GM23338 (cell line): ENCODE results near the gene TSPAN33. TPM values are rescaled to one million over a fixed set of nuclear protein-coding genes. Genes with fewer than 3 reads are reported as not detected.

Experiments
- ATAC-seq: fragments of 200-7000 bp; cut with Tn5 transposase; 3 replicates; pipeline ENCODE4 v1.9.1; 2020
- DNase-seq: peaks from one replicate; pipeline ENCODE4 v3.0.0-alpha.2; 2015; ENCODE audit warnings: low spot score
- H2AFZ ChIP-seq: fragments of 200-600 bp; sonication (generic); 2 replicates; pipeline ENCODE4 v1.8.0; 2016; ENCODE audit warnings: antibody characterized with exemption, mild to moderate bottlenecking, moderate library complexity
- H3F3A ChIP-seq: fragments of 200-600 bp; sonication (generic); replicated peaks from 2 replicates; pipeline ENCODE4 v1.8.0; 2017; ENCODE audit warnings: antibody characterized with exemption, mixed run types, low read depth
- H3K27ac ChIP-seq: fragments of 200-600 bp; sonication (generic); 2 replicates; pipeline ENCODE4 v1.6.1; 2016; ENCODE audit warnings: low read depth
- H3K27me3 ChIP-seq: fragments of 200-600 bp; sonication (generic); 2 replicates; pipeline ENCODE4 v1.8.0; 2016; ENCODE audit warnings: mild to moderate bottlenecking, mixed run types, moderate library complexity; ENCODE audit not compliant: insufficient read depth
- H3K36me3 ChIP-seq: fragments of 200-600 bp; sonication (generic); 2 replicates; pipeline ENCODE4 v1.8.0; 2016; ENCODE audit warnings: mild to moderate bottlenecking; ENCODE audit not compliant: insufficient read depth
- H3K4me1 ChIP-seq: fragments of 200-600 bp; sonication (generic); 2 replicates; pipeline ENCODE4 v1.8.0; 2016; ENCODE audit warnings: mild to moderate bottlenecking, moderate library complexity; ENCODE audit not compliant: insufficient read depth
- H3K4me2 ChIP-seq: fragments of 200-600 bp; sonication (generic); 2 replicates; pipeline ENCODE4 v1.7.1; 2017; ENCODE audit warnings: mixed run types
- H3K4me3 ChIP-seq: fragments of 200-600 bp; sonication (generic); 2 replicates; pipeline ENCODE4 v1.6.1; 2016; ENCODE audit warnings: mixed run types
- H3K79me2 ChIP-seq: fragments of 200-600 bp; sonication (generic); replicated peaks from 2 replicates; pipeline ENCODE4 v1.8.0; 2017; ENCODE audit warnings: mild to moderate bottlenecking; ENCODE audit not compliant: insufficient read depth
- H3K9me2 ChIP-seq: fragments of 200-600 bp; sonication (generic); 2 replicates; pipeline ENCODE4 v1.8.0; 2017; ENCODE audit not compliant: insufficient read depth
- H4K20me1 ChIP-seq: fragments of 200-600 bp; sonication (generic); replicated peaks from 2 replicates; pipeline ENCODE4 v1.8.0; 2017; ENCODE audit warnings: mild to moderate bottlenecking; ENCODE audit not compliant: insufficient read depth
- H3K27ac Mint-ChIP-seq: 2 replicates; pipeline ENCODE4 v1.8.0; 2020; ENCODE audit warnings: inconsistent platforms, mild to moderate bottlenecking, moderate library complexity, mixed read lengths
- H3K27me3 Mint-ChIP-seq: 3 replicates; pipeline ENCODE4 v1.8.0; 2022; ENCODE audit warnings: low read depth, mild to moderate bottlenecking, moderate library complexity, mixed read lengths, inconsistent platforms; ENCODE audit not compliant: insufficient read depth, poor library complexity
- H3K36me3 Mint-ChIP-seq: 3 replicates; pipeline ENCODE4 v1.8.0; 2021; ENCODE audit warnings: low read depth, mild to moderate bottlenecking, inconsistent platforms, moderate library complexity, mixed read lengths
- H3K4me1 Mint-ChIP-seq: 3 replicates; pipeline ENCODE4 v1.8.0; 2020; ENCODE audit warnings: mild to moderate bottlenecking, inconsistent platforms, mixed read lengths
- H3K4me3 Mint-ChIP-seq: 3 replicates; pipeline ENCODE4 v1.8.0; 2021; ENCODE audit warnings: moderate library complexity, mild to moderate bottlenecking, inconsistent platforms, mixed read lengths
- H3K9me3 Mint-ChIP-seq: 3 replicates; pipeline ENCODE4 v1.8.0; 2020; ENCODE audit warnings: moderate library complexity, mild to moderate bottlenecking, inconsistent platforms, mixed read lengths
- CREB1 ChIP-seq: fragments of 250-450 bp; sonication (Bioruptor Pico); IDR thresholded peaks from 2 replicates; pipeline ENCODE4 v1.5.0; 2020; ENCODE audit warnings: low read depth, mild to moderate bottlenecking, moderate library complexity
- EZH2 ChIP-seq: fragments of 200-600 bp; sonication (generic); IDR thresholded peaks from one replicate; pipeline ENCODE4 v1.8.0; 2017; ENCODE audit warnings: antibody characterized with exemption, mild to moderate bottlenecking, low read depth; ENCODE audit not compliant: unreplicated experiment
- EZH2phosphoT487 ChIP-seq: fragments of 200-600 bp; sonication (generic); IDR thresholded peaks from one replicate; pipeline ENCODE4 v1.8.1; 2018; ENCODE audit warnings: antibody characterized with exemption; ENCODE audit not compliant: unreplicated experiment
- ZNF114 ChIP-seq: fragments of 250-450 bp; sonication (Bioruptor Pico); IDR thresholded peaks from 2 replicates; pipeline ENCODE4 v1.5.0; 2020; ENCODE audit warnings: mild to moderate bottlenecking, moderate library complexity
- polyA plus RNA-seq: library from polyadenylated mRNA; unstranded; fragments of >200 nt; fragmentation: Nextera tagmentation; extraction: Ambion mirVana; gene quantifications from 2 replicates; pipeline ENCODE4 v1.2.1, GENCODE V29; 2016
- total RNA-seq: library from RNA; depleted of rRNA; stranded (reverse); fragments of >200 nt; shearing (Covaris generic); gene quantifications from 2 replicates; pipeline ENCODE4 v1.2.3, GENCODE V29; 2014
- TF ChIP-seq, protein P1 (sequence below): IDR thresholded peaks from one replicate; pipeline ENCODE4 v1.6.1; 2018; ENCODE audit warnings: antibody characterized with exemption; ENCODE audit not compliant: unreplicated experiment
- TF ChIP-seq, protein P2 (sequence below), 2 experiments: fragments of 200-600 bp in 1 of 2; sonication (generic) in 1 of 2; conservative IDR thresholded peaks; 2 replicates each; pipeline versions ENCODE4 v1.5.1 to v1.6.1; 2016 to 2017; ENCODE audit warnings: antibody characterized with exemption in 2 of 2, low read depth in 2 of 2, mild to moderate bottlenecking in 2 of 2, moderate library complexity in 1 of 2
- TF ChIP-seq, protein P3 (sequence below): IDR thresholded peaks from 2 replicates; pipeline ENCODE4 v1.6.1; 2016; ENCODE audit warnings: antibody characterized with exemption

Gene TSPAN33
- total and polyA plus RNA-seq, 2 experiments from 2014 or later, result 17.6 to 51.5 TPM

DNA sequence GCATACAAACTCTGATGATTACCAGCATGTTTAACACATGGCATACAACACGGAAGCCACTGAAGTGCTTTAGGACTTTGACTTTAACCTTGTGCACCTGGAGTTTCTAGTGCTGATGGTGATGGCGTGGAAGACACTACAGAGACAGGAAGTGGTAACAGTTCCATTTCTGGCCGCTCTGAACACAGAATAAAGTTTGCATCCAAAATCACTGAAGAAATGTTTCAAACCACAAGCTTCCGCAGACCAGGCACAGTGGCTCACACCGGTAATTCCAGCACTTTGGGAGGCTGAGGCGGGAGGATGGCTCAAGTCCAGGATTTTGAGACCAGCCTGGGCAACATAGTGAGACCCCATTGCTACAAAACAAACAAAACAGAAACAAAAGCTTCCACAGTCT is 49.2 kb upstream of the TSPAN33 start (continued):
- TF ChIP-seq, protein P1, sequence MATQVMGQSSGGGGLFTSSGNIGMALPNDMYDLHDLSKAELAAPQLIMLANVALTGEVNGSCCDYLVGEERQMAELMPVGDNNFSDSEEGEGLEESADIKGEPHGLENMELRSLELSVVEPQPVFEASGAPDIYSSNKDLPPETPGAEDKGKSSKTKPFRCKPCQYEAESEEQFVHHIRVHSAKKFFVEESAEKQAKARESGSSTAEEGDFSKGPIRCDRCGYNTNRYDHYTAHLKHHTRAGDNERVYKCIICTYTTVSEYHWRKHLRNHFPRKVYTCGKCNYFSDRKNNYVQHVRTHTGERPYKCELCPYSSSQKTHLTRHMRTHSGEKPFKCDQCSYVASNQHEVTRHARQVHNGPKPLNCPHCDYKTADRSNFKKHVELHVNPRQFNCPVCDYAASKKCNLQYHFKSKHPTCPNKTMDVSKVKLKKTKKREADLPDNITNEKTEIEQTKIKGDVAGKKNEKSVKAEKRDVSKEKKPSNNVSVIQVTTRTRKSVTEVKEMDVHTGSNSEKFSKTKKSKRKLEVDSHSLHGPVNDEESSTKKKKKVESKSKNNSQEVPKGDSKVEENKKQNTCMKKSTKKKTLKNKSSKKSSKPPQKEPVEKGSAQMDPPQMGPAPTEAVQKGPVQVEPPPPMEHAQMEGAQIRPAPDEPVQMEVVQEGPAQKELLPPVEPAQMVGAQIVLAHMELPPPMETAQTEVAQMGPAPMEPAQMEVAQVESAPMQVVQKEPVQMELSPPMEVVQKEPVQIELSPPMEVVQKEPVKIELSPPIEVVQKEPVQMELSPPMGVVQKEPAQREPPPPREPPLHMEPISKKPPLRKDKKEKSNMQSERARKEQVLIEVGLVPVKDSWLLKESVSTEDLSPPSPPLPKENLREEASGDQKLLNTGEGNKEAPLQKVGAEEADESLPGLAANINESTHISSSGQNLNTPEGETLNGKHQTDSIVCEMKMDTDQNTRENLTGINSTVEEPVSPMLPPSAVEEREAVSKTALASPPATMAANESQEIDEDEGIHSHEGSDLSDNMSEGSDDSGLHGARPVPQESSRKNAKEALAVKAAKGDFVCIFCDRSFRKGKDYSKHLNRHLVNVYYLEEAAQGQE, result no peak
- no peak for TF ChIP-seq ZNF114

DNA sequence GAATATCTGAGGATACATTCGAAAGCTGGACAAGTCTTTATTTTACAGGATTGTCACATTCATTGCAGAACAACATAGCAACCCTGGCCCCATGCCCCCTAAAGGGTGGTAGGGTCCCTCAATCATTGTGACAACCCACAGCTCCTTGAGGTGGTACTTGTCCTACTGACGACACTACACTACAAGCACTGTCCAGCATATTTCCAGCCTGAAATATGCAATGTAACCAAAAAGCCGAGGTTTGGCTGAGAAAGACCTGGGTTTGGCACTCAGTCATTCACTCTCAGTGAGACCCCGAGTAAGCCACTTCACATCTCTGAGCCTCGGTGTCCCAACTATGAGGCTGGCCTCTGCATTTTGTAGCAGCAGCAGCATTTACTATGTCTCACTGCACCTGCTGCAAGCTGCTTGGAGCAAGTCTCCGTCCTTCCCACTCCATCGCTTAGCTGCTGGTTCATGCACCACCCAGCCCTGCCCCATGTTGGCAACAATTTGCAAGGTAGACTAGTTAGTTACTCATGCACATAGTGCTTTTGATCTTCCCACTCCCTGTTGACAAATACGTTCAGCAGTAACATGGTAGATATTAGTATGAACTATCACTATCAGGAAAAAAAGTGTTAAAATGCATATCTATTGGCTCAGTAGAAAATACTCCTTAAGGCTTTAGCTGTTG is 46.0 kb upstream of the TSPAN33 start:
- TF ChIP-seq, protein P2, sequence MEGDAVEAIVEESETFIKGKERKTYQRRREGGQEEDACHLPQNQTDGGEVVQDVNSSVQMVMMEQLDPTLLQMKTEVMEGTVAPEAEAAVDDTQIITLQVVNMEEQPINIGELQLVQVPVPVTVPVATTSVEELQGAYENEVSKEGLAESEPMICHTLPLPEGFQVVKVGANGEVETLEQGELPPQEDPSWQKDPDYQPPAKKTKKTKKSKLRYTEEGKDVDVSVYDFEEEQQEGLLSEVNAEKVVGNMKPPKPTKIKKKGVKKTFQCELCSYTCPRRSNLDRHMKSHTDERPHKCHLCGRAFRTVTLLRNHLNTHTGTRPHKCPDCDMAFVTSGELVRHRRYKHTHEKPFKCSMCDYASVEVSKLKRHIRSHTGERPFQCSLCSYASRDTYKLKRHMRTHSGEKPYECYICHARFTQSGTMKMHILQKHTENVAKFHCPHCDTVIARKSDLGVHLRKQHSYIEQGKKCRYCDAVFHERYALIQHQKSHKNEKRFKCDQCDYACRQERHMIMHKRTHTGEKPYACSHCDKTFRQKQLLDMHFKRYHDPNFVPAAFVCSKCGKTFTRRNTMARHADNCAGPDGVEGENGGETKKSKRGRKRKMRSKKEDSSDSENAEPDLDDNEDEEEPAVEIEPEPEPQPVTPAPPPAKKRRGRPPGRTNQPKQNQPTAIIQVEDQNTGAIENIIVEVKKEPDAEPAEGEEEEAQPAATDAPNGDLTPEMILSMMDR (conservative IDR thresholded peaks at IDR 0.05; ENCODE audit: low read depth in 2 of 2), result 0 out of 4 replicates have a peak, but pooled peaks of 1 of the 2 experiments have one; percentile 1
- TF ChIP-seq, protein P3, sequence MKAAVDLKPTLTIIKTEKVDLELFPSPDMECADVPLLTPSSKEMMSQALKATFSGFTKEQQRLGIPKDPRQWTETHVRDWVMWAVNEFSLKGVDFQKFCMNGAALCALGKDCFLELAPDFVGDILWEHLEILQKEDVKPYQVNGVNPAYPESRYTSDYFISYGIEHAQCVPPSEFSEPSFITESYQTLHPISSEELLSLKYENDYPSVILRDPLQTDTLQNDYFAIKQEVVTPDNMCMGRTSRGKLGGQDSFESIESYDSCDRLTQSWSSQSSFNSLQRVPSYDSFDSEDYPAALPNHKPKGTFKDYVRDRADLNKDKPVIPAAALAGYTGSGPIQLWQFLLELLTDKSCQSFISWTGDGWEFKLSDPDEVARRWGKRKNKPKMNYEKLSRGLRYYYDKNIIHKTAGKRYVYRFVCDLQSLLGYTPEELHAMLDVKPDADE, result no peak
- TF ChIP-seq EZH2phosphoT487, result no peak
- no peaks in the 10 kb centered on the region for H4K20me1 ChIP-seq
- no peaks in the 10 kb centered on the region for H3K79me2 ChIP-seq
- peak; percentile 71 for ATAC-seq
- DNase-seq, result peak; percentile 26
- no peaks in the 10 kb centered on the region for H3K4me1 ChIP-seq
- Mint-ChIP-seq H3K36me3 (no peaks in the 10 kb centered on the region), H3K9me3 (no peaks in the 10 kb centered on the region), H3K27ac (no peak overlapping the region), H3K4me1 (peaks cover 8% of the 10 kb centered on the region; the same call in 2 of the 3 replicates), H3K4me3 (no peak overlapping the region), H3K27me3 (peaks cover 3% of the 10 kb centered on the region)
- no peaks in the 10 kb centered on the region for H3K36me3 ChIP-seq
- no peaks in the 10 kb centered on the region for H3K9me2 ChIP-seq
- H3F3A ChIP-seq, result no peaks in the 10 kb centered on the region
- no peak overlapping the region for H3K27ac ChIP-seq
- H3K27me3 ChIP-seq, result no peaks in the 10 kb centered on the region
- H2AFZ ChIP-seq, result no peak overlapping the region
- H3K4me2 ChIP-seq, result no peak overlapping the region
- H3K4me3 ChIP-seq, result no peak overlapping the region

GRCh38 chr7:129100827-129101166 is 43.7 kb upstream of the TSPAN33 start:
- ATAC-seq (no peak), DNase-seq (no peak)
- no peaks in the 10 kb centered on the region for H3F3A ChIP-seq
- H3K9me3 Mint-ChIP-seq, result no peaks in the 10 kb centered on the region
- no peak overlapping the region for H3K4me3 Mint-ChIP-seq
- H3K36me3 Mint-ChIP-seq, result no peaks in the 10 kb centered on the region
- H3K4me1 Mint-ChIP-seq, result peaks cover 8% of the 10 kb centered on the region; the same call in 2 of the 3 replicates
- H3K27ac ChIP-seq, result no peak overlapping the region
- H3K4me2 ChIP-seq, result no peak overlapping the region
- H3K4me3 ChIP-seq, result no peak overlapping the region
- no peaks in the 10 kb centered on the region for H3K79me2 ChIP-seq
- H3K9me2 ChIP-seq, result no peaks in the 10 kb centered on the region
- H3K27me3 Mint-ChIP-seq, result peaks cover 3% of the 10 kb centered on the region
- no peaks in the 10 kb centered on the region for H3K27me3 ChIP-seq
- H4K20me1 ChIP-seq, result no peaks in the 10 kb centered on the region
- H3K27ac Mint-ChIP-seq, result no peak overlapping the region
- no peak overlapping the region for H2AFZ ChIP-seq
- no peaks in the 10 kb centered on the region for H3K36me3 ChIP-seq
- H3K4me1 ChIP-seq, result no peaks in the 10 kb centered on the region
- TF ChIP-seq EZH2 (no peak), CREB1 (no peak)
- TF ChIP-seq, protein P1, result no peak
